ENCODE data around the gene ARRDC3.

The ARRDC3 gene

GRCh38 chr5:91318724-91319123 is 64.4 kb downstream of the ARRDC3 start:
- no peak for DNase-seq (ENCODE audit: low read depth)

More at GRCh38 chr5:91318724-91319123, 64.4 kb downstream of the ARRDC3 start:
- H3K4me3 ChIP-seq (ENCODE audit: control insufficient read depth, low read depth, low read length): no peak overlapping the region
- TF ChIP-seq CTCF (conservative IDR thresholded peaks at IDR 0.05; ENCODE audit: control insufficient read depth, insufficient read depth, low read depth, low read length): no peak
